ENCODE data around the gene TSHZ2.

DNA sequence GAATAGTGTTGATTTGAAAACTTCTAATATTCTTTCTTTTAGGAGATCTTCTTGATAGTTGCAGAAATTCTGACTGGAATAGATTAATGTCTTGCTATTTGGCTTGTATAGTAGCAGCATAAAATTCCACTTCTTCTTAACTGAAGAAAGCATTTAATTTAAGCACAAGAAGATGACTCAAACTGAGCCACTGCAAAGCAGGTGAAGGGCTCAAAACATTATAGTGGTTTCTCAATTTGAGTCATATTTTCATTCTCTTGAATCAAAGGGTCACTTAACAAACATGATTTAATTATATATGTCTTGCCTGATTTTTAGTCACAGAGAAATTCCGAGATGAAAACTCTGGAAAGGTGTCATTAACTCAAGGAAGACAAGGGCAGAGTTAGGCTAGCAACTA is 382.2 kb downstream of the TSHZ2 start:
- TF ChIP-seq, protein P1, sequence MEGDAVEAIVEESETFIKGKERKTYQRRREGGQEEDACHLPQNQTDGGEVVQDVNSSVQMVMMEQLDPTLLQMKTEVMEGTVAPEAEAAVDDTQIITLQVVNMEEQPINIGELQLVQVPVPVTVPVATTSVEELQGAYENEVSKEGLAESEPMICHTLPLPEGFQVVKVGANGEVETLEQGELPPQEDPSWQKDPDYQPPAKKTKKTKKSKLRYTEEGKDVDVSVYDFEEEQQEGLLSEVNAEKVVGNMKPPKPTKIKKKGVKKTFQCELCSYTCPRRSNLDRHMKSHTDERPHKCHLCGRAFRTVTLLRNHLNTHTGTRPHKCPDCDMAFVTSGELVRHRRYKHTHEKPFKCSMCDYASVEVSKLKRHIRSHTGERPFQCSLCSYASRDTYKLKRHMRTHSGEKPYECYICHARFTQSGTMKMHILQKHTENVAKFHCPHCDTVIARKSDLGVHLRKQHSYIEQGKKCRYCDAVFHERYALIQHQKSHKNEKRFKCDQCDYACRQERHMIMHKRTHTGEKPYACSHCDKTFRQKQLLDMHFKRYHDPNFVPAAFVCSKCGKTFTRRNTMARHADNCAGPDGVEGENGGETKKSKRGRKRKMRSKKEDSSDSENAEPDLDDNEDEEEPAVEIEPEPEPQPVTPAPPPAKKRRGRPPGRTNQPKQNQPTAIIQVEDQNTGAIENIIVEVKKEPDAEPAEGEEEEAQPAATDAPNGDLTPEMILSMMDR (IDR thresholded peaks at IDR 0.05), result no peak
- no peak for TF ChIP-seq POLR2A (IDR thresholded peaks at IDR 0.05)
